Measurements from ENCODE around the gene NUP43.
A peak's percentile ranks its signal among the peaks of the same experiment; 100 is the strongest.
"Not testable (repeated sequence)": the region's sequence is repeated elsewhere in the genome, so short reads cannot be mapped to it uniquely, and the experiment has no call there.

Gene NUP43

DNA sequence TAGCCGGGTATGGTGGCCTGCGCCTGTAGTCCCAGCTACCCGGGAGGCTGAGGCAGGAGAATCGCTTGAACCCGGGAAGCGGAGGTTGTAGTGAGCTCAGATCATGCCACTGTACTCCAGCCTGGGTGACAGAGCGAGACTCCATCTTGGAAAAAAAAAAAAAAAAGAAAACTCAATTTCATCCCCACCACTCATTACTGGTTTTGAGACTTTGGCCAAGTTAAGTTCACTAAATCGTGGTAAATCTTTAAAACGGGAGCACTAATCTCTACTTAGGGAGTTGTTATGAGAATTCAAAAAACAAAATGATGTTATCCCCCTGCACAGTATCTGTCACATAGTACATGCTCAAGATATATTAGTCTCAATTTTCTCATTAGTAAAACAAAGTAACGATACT is 1.1 kb downstream of the NUP43 start:
- not testable (repeated sequence) for DNase-seq

DNA sequence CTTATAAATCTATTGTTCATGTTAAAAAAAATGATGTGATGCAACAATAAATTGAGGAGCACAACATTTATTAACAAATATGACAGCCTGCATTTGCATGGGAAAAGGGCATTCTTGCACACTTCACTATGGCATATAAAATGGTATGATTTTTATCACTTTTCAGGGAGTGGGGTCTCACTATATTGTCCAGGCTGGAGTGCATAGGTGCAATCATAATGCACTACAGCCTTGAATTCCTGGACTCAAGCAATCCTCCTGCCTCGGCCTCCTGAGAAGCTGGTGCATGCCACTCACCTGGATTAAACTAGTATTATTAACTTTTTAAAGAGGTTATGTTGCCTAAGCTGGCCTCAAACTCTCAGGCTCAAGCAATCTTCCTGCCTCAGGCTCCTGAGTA is 11.4 kb downstream of the NUP43 start:
- DNase-seq, result no peak

DNA sequence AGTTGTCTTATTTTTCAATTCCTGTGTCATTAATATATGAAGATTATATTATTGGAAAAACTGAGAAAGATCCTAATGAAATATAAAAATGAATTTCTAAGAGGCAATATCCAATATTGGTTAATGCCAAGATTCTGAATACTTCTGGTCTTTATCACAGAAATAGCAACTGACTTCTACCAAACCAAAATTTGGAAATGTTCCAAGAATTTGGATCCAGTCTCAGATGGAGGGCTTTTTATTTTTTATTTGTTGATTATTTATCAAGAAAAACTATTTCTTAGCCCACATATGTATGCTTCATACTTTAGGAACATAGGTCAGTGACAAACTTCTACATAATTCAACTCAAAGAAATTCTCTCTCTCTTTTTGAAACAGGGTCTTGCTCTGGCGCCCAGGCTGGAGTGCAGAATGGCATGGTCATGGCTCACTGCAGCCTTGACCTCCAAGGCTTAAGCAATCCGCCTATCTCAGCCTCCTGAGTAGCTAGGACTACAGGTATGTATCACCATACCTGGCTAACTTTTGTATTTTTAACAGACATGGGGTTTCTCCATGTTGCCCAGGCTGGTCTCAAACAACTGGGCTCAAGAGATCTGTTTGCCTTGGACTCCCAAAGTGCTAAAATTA is 13.1 kb downstream of the NUP43 start:
- DNase-seq, result no peak

DNA sequence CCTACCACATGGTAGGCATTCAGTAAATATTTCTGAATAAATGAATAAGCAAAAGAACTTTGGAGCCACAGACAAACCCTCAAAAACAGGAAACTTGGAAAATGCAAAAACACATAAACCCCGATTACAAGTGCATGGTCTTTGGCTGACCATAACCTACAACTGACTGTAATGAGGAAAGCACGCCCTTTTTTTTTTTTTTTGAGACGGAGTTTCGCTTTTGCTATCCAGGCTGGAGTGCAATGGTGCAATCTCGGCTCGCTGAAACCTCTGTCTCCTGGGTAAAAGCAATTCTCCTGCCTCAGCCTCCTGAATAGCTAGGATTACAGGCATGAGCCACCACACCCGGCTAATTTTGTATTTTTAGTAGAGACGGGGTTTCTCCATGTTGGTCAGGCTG is 16.5 kb downstream of the NUP43 start:
- no peak for DNase-seq

DNA sequence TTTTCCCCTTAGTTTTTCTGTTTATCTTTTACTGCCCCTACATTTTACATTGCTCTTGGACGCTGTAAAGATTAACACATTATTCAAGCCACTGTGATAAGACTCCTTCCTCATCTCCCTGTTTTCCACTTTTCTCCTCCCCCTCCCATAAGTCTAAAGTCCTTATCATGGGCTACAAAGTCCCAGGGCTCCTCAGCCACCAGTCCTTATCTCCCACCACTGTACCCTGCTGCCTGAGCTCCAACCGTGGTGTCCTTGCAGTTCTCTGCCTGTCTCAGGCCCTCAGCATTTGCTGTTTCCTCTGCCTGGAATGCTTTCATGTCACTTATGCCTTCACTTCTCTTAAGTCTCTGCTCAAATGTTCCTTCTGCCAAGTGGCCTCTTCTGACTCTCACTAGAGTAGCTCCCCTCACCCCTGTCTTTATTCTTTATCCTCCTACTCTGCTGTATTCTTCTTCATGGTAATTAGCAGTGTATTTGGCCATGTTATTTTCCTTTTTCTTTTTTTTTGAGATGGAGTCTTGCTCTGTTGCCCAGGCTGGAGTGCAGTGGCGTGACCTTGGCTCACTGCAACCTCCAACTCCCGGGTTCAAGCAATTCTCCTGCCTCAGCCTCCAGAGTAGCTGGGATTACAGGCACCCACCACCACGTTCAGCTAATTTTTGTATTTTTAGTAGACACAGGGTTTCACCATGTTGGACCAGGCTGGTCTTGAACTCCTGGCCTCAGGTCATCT is 17.7 kb downstream of the NUP43 start:
- DNase-seq, result peak; percentile 56

GRCh38 chr6:149727793-149728498 is 18.4 kb downstream of the NUP43 start:
- DNase-seq, result peak; percentile 84

GRCh38 chr6:149725785-149726184 is 20.5 kb downstream of the NUP43 start:
- no peak for DNase-seq

- peak; percentile 38 for DNase-seq
Observed at GRCh38 chr6:149723771-149724417, 22.4 kb downstream of the NUP43 start.

DNA sequence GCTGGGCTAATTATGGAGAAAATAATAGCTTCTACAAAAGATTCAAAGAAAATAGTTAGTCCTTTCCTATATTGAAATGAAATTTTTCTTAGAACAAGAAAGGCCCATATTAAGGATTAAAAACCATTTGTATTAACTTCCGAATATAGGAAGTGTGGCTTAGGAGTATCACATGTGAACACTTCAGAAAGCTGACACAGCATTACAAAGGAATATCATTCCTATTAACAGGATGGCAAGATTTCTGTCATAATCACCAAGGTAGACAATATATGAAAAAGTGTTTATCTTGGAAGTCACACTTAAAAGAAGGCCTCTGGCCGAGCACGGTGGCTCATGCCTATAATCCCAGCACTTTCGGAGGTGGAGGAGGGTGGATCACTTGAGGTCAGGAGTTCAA is 23.1 kb downstream of the NUP43 start:
- DNase-seq, result no peak

DNA sequence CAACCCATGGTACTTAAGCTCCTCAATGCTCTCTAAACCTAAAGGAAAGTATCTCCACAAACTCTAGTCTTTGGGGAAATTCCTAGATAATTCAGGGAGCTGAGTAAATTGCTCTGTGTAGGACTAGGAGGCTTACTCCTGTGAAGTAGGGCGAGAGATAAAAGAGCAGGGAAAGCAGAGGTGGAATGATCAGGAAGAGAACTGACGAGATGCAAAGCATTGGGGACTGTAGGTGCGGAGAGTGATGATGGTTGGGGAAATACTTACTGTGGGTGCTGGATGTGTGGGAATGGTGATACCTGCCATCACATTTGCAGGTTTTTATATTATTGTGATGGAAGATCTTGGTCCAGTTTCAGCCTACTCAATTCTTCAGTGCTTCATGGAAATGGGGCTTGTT is 26.8 kb downstream of the NUP43 start:
- DNase-seq, result no peak

GRCh38 chr6:149717588-149718458 is 28.5 kb downstream of the NUP43 start, which contains the start of gene LATS1:
LATS1 (minus strand) TSS chr6:149718101; CDS start chr6:149702126, 15,975 bp downstream.
- peak; percentile 41 for DNase-seq

GRCh38 chr6:149717255-149717587 is 29.1 kb downstream of the NUP43 start:
- DNase-seq, result no peak

- no peak for DNase-seq
Observed at GRCh38 chr6:149716181-149716963, 30.0 kb downstream of the NUP43 start.

- no peak for DNase-seq
Observed at GRCh38 chr6:149714442-149714841, 31.9 kb downstream of the NUP43 start.

DNA sequence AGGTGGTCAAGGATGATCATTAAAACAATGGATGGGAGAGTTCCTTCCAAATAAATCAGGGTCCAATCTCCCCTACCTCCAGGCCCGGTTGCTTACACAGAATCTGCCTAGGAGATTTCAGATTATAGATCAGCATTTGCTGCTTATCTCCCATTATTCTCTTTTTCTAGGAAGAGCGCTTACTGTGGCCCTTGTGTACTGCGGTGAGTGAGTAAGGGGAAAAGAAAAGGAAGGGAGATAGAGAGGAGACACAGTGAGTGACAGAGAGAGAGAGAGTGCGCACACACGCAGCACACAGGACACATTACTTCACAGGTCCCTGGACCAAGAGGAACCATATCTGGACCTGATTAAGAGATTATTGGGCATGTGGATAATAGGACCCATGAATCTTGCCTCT is 34.6 kb downstream of the NUP43 start:
- no peak for DNase-seq

- no peak for DNase-seq
Observed at GRCh38 chr6:149701714-149702113, 44.6 kb downstream of the NUP43 start.

DNA sequence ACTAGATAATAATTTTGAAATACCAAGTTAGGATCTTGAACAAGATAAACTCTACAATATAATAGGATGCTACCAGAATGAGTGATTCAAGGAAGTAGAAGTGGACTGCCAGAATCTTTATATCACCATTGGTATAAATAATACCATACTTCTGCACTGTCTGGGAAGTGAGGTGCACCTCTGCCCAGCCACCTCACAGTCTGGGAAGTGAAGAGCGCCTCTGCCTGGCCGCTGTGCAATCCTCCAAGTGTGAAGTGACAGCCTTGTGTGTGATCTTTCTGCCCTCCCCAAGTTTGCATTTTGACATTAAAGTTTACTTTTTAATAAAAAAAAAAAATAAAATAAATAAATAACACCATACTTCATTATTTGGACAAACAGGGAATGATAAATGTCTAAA is 47.2 kb downstream of the NUP43 start:
- no peak for DNase-seq

DNA sequence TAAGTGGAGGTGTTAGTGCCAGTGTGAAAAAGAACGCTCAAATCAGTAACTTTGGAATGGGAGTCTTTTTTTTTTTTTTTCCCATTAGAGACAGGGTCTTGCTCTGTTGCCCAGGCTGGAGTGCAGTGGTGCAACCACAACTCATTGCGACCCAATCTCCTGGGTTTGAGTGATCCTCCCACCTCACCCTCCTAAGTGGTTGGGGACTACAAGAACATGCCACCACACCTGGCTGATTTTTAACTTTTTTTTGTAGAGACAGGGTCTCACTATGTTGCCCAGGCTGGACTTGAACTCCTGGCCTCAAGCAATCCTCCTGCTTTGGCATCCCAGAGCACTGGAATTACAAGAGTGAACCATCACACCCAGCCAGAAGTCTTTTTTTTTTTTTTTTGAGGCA is 48.2 kb downstream of the NUP43 start:
- DNase-seq, result no peak

GRCh38 chr6:149696901-149697300 is 49.4 kb downstream of the NUP43 start:
- DNase-seq, result no peak

- DNase-seq, result no peak
Observed at GRCh38 chr6:149694921-149695320, 51.4 kb downstream of the NUP43 start.

GRCh38 chr6:149691201-149691600 is 55.1 kb downstream of the NUP43 start:
- DNase-seq, result no peak

- DNase-seq, result no peak
Observed at GRCh38 chr6:149686230-149686629, 60.1 kb downstream of the NUP43 start.

Data from GF-D8 (cell line).